ENCODE measurements around the gene PLA2G1B. TPM values are rescaled to one million over a fixed set of nuclear protein-coding genes. Genes with fewer than 3 reads are reported as not detected.
A peak's percentile ranks its signal among the peaks of the same experiment; 100 is the strongest.

Gene PLA2G1B
- 4.7 TPM for total RNA-seq

- no peak for DNase-seq (ENCODE audit: low spot score)
These were observed at the start of gene PLA2G1B for GRCh38 chr12:120327593-120327992. PLA2G1B (minus strand) TSS chr12:120327779; CDS start chr12:120327753, 26 bp downstream.

- no peak for DNase-seq (ENCODE audit: low spot score)
These were observed 49.5 kb upstream of the PLA2G1B start for GRCh38 chr12:120376934-120377572.

- no peak for DNase-seq (ENCODE audit: low spot score)
These were observed 48.8 kb upstream of the PLA2G1B start for GRCh38 chr12:120376416-120376815.

DNA sequence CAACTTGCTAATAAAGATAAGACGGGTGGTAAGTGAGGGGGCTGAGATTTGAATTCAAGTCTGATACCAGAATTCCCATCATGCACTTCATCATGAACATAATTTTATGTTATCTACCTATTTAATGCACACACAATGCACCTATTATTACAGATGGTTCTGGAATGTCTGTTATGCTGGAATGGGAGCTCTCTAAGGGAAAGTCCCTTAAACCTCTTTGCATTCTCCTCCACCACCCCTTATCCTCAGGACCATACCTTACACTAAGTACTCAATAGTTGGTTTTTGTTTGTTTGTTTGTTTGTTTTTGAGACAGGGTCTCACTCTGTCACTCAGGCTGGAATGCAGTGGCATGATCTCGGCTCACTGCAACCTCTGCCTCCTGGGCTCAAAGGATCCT, 48.4 kb upstream of the PLA2G1B start:
- no peak for DNase-seq (ENCODE audit: low spot score)

DNA sequence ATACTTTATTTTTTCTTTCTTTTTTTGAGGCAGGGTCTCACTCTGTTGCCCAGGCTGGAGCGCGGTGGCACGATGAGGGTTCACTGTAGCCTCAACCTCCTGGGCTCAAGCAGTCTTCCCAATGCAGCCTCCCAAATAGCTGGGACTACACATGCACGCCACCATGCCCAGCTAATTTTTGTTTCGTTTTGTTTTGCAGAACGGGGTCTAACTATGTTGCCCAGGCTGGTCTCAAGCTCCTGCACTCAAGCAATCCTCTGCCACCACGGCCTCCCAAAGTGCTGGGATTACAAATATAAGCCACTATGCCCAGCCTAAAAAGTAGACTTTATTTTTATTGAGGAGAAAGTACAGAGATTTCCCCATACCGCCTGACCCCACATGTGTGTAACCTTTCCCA, 46.1 kb upstream of the PLA2G1B start:
- DNase-seq (ENCODE audit: low spot score), result no peak

DNA sequence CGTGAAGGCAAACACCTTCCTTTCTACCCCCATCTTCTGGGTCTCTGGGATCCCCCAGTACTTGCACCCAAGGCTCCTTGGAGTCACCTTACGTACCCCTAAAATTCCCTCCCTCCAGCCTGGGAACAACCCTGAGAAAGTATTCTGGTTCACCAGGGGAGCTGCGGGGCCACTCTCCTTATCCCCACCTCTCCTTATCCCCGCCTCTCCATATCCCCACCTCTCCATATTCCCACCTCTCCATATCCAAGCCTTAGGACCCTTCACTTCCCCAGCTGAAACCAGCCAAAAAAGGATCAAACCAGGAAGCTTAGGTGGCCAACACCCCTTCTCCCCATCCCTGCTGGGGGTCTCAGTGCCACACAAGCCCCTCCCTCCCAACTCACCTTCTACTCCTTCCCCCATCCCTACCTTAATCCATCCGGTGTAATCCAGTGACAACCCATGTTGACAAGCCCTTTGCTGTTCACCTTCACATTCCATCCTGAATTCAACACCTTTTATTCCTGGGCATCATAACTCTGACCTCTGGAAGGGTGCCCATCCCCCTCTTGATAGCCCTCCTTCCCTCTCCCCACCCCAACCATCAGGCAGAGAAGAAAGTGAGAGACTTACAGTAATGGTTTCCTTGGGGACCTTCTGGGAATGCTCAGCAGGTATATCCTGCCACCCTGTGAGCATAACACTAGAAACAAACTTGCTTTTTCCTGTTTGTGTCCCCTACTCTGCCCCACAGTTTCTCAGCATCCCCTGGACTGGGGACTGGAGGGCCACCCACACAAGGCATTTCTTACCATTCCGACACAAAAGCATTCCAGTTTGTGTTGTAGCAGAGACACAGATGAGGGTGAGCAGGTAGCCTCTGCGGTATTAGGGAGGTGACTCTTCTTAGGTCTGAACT, 43.0 kb upstream of the PLA2G1B start:
- DNase-seq (ENCODE audit: low spot score), result no peak

- DNase-seq (ENCODE audit: low spot score), result no peak
These were observed 42.2 kb upstream of the PLA2G1B start for GRCh38 chr12:120369603-120370342.

- no peak for DNase-seq (ENCODE audit: low spot score)
These were observed 41.4 kb upstream of the PLA2G1B start, which contains the start of gene MSI1 for GRCh38 chr12:120368789-120369602. MSI1 (minus strand) TSS chr12:120369164; CDS start chr12:120369091, 73 bp downstream.

- no peak for DNase-seq (ENCODE audit: low spot score)
These were observed 40.6 kb upstream of the PLA2G1B start for GRCh38 chr12:120367924-120368788.

GRCh38 chr12:120367233-120367923, 39.8 kb upstream of the PLA2G1B start:
- no peak for DNase-seq (ENCODE audit: low spot score)

GRCh38 chr12:120366845-120367232, 39.3 kb upstream of the PLA2G1B start:
- no peak for DNase-seq (ENCODE audit: low spot score)

DNA sequence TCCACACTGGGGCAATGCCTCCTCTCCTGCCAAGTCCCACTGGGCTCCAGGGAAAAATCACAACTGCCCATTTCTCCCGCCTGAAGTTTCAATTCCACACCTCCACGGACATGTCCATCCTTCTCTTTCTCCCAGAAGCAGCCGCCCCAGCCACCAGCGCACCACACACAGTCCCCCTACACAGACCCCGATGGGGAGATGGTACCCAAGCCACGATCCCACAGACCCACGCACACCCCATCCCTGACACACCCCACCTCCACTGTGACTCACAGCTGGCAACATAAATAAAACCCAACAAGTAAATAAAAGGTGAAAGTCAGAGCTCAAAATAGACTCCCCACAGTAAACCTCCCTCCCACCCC, 38.7 kb upstream of the PLA2G1B start:
- DNase-seq (ENCODE audit: low spot score), result no peak

- no peak for DNase-seq (ENCODE audit: low spot score)
These were observed 38.2 kb upstream of the PLA2G1B start for GRCh38 chr12:120365675-120366340.

DNA sequence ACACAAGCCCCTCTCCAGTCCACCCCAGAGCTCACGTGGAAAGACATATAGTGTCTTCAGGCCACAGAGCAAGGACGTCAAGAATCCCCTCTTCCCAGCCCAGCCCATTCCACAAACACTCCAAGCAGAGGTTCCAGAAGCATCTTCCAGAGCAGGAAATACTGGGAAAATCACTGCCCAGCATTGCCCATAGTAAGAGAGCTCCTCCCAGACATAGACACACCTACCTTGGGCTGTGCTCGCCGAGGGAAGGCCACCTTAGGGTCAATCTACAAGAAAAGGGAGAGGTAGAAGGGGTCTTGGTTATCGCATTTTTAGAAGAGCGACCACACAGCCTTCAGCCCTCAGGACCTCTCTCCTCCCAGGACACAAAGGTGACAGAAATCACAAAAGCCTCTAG, 36.9 kb upstream of the PLA2G1B start:
- no peak for DNase-seq (ENCODE audit: low spot score)

- no peak for DNase-seq (ENCODE audit: low spot score)
These were observed 35.8 kb upstream of the PLA2G1B start for GRCh38 chr12:120363274-120363855.

DNA sequence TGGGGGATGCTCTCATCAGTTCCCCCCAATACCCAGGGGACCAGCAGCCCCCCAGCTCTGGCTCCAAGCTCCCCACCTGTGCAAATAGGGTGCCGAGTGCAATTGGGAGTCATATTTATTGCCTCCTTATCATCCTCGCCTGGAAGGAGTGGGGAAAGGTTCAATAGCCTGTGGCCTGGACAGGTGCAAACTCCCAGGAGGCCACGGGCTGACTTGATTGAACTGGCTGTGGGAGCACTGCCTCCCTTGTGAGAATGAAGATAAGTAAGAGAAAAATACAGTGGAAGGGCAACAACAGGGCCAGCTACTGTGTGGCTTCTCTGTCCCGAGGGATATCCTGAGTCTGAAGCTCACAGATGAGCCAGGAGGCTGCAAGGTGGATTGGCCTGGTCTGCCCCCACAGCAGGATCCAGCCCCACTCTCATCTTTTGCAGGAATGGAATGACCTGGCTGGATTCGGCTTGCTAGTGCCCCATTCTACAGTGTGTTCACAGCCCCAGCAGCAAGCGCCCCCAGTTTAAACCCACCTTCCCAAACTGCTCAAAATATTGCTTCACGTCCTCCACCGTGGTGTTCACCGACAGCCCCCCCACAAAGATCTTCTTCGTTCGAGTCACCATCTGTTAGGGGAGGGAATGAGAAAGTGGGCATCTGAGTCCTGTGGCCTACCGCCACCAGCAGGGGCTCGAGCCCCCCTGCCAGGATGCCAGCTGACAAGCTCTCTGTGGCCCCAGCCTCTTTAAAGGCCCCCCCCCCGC, 35.1 kb upstream of the PLA2G1B start:
- no peak for DNase-seq (ENCODE audit: low spot score)

DNA sequence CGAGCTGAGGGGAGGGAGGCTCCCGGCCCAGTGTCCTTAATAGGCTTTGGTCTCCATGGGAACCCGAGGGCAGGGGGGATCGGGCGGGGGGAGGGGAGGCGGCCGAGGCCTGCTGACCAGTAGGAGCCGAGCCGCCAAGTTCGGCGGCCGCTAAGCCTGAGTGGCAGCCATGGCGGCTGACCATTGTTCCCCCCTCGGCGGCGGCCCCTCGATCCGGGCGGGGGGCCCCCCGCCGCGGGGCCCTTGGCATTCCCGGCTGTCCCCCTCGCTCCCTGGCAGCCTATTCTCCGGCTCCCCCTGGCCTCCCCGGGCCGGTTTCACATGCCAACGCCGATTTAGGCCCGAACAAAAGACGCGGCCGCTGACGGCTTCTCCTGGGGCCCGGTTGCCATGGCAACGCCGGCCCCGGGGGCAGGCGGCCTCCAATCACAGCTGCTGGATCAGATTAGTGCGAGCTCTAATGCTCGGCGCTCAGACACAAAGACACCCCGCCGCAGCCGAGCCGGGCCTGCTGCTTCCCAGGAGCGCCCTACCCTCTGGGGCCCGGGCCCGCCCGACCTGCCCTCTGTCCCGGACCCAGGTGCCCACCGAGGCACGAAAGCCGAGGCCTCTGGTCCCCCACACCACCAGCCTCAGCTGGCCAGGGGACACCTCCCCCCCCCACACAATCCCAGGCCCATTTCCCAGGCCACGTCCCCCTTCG, 34.1 kb upstream of the PLA2G1B start:
- peak; percentile 24 for DNase-seq (ENCODE audit: low spot score)

GRCh38 chr12:120359128-120359527, 31.5 kb upstream of the PLA2G1B start:
- no peak for DNase-seq (ENCODE audit: low spot score)

Measured in mucosa of gallbladder (tissue), 1 donor.